ENCODE data around the gene SLC25A21. TPM values are rescaled to one million over a fixed set of nuclear protein-coding genes. Genes with fewer than 3 reads are reported as not detected.

The SLC25A21 gene
- total and polyA plus RNA-seq, 2 experiments from 2014 or later, result 10.6 to 12.1 TPM

- H4K20me1 ChIP-seq (replicated peaks; ENCODE audit: insufficient read depth), result peaks cover 39% of the 10 kb centered on the region
- DNase-seq (ENCODE audit: low spot score), result peak; percentile 77
- TF ChIP-seq JUNB (IDR thresholded peaks at IDR 0.05; ENCODE audit: unreplicated experiment) (no peak), POLR2AphosphoS5 (IDR thresholded peaks at IDR 0.05; ENCODE audit: low read depth) (no peak), ZNF114 (CRISPR knock-in tag; IDR thresholded peaks at IDR 0.05) (no peak), EZH2 (IDR thresholded peaks at IDR 0.05; ENCODE audit: low read depth, unreplicated experiment) (peak; percentile 99), STAT1 (IDR thresholded peaks at IDR 0.05; ENCODE audit: unreplicated experiment) (no peak), NANOG (IDR thresholded peaks at IDR 0.05; ENCODE audit: borderline replicate concordance) (no peak), EZH2phosphoT487 (IDR thresholded peaks at IDR 0.05; ENCODE audit: unreplicated experiment) (peak; percentile 90), ZNF462 (CRISPR knock-in tag; IDR thresholded peaks at IDR 0.05) (no peak)
- TF ChIP-seq, protein P1, sequence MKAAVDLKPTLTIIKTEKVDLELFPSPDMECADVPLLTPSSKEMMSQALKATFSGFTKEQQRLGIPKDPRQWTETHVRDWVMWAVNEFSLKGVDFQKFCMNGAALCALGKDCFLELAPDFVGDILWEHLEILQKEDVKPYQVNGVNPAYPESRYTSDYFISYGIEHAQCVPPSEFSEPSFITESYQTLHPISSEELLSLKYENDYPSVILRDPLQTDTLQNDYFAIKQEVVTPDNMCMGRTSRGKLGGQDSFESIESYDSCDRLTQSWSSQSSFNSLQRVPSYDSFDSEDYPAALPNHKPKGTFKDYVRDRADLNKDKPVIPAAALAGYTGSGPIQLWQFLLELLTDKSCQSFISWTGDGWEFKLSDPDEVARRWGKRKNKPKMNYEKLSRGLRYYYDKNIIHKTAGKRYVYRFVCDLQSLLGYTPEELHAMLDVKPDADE (IDR thresholded peaks at IDR 0.05), result no peak
- TF ChIP-seq, protein P2, sequence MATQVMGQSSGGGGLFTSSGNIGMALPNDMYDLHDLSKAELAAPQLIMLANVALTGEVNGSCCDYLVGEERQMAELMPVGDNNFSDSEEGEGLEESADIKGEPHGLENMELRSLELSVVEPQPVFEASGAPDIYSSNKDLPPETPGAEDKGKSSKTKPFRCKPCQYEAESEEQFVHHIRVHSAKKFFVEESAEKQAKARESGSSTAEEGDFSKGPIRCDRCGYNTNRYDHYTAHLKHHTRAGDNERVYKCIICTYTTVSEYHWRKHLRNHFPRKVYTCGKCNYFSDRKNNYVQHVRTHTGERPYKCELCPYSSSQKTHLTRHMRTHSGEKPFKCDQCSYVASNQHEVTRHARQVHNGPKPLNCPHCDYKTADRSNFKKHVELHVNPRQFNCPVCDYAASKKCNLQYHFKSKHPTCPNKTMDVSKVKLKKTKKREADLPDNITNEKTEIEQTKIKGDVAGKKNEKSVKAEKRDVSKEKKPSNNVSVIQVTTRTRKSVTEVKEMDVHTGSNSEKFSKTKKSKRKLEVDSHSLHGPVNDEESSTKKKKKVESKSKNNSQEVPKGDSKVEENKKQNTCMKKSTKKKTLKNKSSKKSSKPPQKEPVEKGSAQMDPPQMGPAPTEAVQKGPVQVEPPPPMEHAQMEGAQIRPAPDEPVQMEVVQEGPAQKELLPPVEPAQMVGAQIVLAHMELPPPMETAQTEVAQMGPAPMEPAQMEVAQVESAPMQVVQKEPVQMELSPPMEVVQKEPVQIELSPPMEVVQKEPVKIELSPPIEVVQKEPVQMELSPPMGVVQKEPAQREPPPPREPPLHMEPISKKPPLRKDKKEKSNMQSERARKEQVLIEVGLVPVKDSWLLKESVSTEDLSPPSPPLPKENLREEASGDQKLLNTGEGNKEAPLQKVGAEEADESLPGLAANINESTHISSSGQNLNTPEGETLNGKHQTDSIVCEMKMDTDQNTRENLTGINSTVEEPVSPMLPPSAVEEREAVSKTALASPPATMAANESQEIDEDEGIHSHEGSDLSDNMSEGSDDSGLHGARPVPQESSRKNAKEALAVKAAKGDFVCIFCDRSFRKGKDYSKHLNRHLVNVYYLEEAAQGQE (IDR thresholded peaks at IDR 0.05; ENCODE audit: unreplicated experiment), result no peak
- TF ChIP-seq, protein P3, sequence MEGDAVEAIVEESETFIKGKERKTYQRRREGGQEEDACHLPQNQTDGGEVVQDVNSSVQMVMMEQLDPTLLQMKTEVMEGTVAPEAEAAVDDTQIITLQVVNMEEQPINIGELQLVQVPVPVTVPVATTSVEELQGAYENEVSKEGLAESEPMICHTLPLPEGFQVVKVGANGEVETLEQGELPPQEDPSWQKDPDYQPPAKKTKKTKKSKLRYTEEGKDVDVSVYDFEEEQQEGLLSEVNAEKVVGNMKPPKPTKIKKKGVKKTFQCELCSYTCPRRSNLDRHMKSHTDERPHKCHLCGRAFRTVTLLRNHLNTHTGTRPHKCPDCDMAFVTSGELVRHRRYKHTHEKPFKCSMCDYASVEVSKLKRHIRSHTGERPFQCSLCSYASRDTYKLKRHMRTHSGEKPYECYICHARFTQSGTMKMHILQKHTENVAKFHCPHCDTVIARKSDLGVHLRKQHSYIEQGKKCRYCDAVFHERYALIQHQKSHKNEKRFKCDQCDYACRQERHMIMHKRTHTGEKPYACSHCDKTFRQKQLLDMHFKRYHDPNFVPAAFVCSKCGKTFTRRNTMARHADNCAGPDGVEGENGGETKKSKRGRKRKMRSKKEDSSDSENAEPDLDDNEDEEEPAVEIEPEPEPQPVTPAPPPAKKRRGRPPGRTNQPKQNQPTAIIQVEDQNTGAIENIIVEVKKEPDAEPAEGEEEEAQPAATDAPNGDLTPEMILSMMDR (conservative IDR thresholded peaks at IDR 0.05; ENCODE audit: low read depth in 2 of 2), result 0 out of 4 replicates have a peak, but pooled peaks of 1 of the 2 experiments have one; percentile 10
- peak overlapping the region; percentile 56 for H3K4me3 ChIP-seq
- Mint-ChIP-seq H3K9me3 (no peaks in the 10 kb centered on the region; the same call in 2 of the 3 replicates), H3K4me1 (peaks cover 54% of the 10 kb centered on the region), H3K36me3 (ENCODE audit: low read depth) (no peaks in the 10 kb centered on the region; the same call in 2 of the 3 replicates), H3K27ac (no peak overlapping the region), H3K4me3 (peak overlapping the region; percentile 72), H3K27me3 (ENCODE audit: insufficient read depth, low read depth, poor library complexity) (peaks cover 99% of the 10 kb centered on the region)
- H2AFZ ChIP-seq, result peak overlapping the region; percentile 89
- ATAC-seq, result peak; percentile 3
- H3K27me3 ChIP-seq (ENCODE audit: insufficient read depth), result peaks cover 96% of the 10 kb centered on the region
- H3K27ac ChIP-seq (ENCODE audit: low read depth), result no peak overlapping the region
- no peaks in the 10 kb centered on the region for H3K9me2 ChIP-seq (ENCODE audit: insufficient read depth)
- no peaks in the 10 kb centered on the region for H3K79me2 ChIP-seq (replicated peaks; ENCODE audit: insufficient read depth)
- H3F3A ChIP-seq (replicated peaks; ENCODE audit: low read depth), result peaks cover 34% of the 10 kb centered on the region
- no peaks in the 10 kb centered on the region for H3K36me3 ChIP-seq (ENCODE audit: insufficient read depth)
- H3K4me2 ChIP-seq, result peak overlapping the region; percentile 92
- H3K4me1 ChIP-seq (ENCODE audit: insufficient read depth), result peaks cover 59% of the 10 kb centered on the region
Observed at GRCh38 chr14:36662543-36663403, 509.6 kb downstream of the SLC25A21 start.

All from GM23338 (cell line).